Measurements from ENCODE around the gene KRT13. TPM values are rescaled to one million over a fixed set of nuclear protein-coding genes. Genes with fewer than 3 reads are reported as not detected.
"Not testable (repeated sequence)": the region's sequence is repeated elsewhere in the genome, so short reads cannot be mapped to it uniquely, and the experiment has no call there.

The KRT13 gene
- total RNA-seq, 3 donors from 2014 or later = 1.6 TPM; not detected in 2

- intact Hi-C loops (cut with DNase I; ENCODE audit: low total_unique reads) = loop anchor here (10.0 kb wide), 1 partner anchor 108 kb away; no protein-coding TSS in a partner anchor
- H3K27me3 ChIP-seq = no peaks in the 10 kb centered on the region
- peak overlapping the region; percentile 78 to 94 for H3K27ac ChIP-seq
- TF ChIP-seq POLR2AphosphoS5 (IDR thresholded peaks at IDR 0.05) (no peak), POLR2A (IDR thresholded peaks at IDR 0.05) (no peak), CTCF (IDR thresholded peaks at IDR 0.05) (no peak)
- no peak for DNase-seq (ENCODE audit: low spot score in 2 of 2)
- no peak overlapping the region for H3K4me3 ChIP-seq
- H3K9me3 ChIP-seq = no peaks in the 10 kb centered on the region
- no peaks in the 10 kb centered on the region for H3K36me3 ChIP-seq
- H3K4me1 ChIP-seq = peaks cover 12% of the 10 kb centered on the region in 2 donors
Observed at GRCh38 chr17:41546819-41547218, 41.4 kb upstream of the KRT13 start.

GRCh38 chr17:41545829-41546410, 40.5 kb upstream of the KRT13 start:
- intact Hi-C loops (cut with DNase I; ENCODE audit: low total_unique reads) = loop anchor here (10.0 kb wide), 1 partner anchor 109 kb away; no protein-coding TSS in a partner anchor
- Histone ChIP-seq H3K9me3 (no peaks in the 10 kb centered on the region), H3K4me1 (peaks cover 12% of the 10 kb centered on the region in 2 donors), H3K27me3 (no peaks in the 10 kb centered on the region), H3K36me3 (no peaks in the 10 kb centered on the region), H3K4me3 (no peak overlapping the region), H3K27ac (peak overlapping the region; percentile 27 to 94)
- no peak for TF ChIP-seq POLR2AphosphoS5 (IDR thresholded peaks at IDR 0.05)
- no peak for TF ChIP-seq POLR2A (IDR thresholded peaks at IDR 0.05)
- TF ChIP-seq CTCF (IDR thresholded peaks at IDR 0.05) = no peak
- no peak for DNase-seq (ENCODE audit: low spot score in 2 of 2)

- intact Hi-C loops (cut with DNase I; ENCODE audit: low total_unique reads) = loop anchor here (10.0 kb wide), 1 partner anchor 110 kb away; no protein-coding TSS in a partner anchor
- Histone ChIP-seq H3K9me3 (no peaks in the 10 kb centered on the region), H3K4me3 (no peak overlapping the region), H3K27ac (no peak overlapping the region), H3K27me3 (no peaks in the 10 kb centered on the region), H3K36me3 (no peaks in the 10 kb centered on the region), H3K4me1 (peaks cover 12% of the 10 kb centered on the region in 2 donors)
- DNase-seq (ENCODE audit: low spot score in 2 of 2) = no peak
- no peak for TF ChIP-seq POLR2AphosphoS5 (IDR thresholded peaks at IDR 0.05)
Observed at GRCh38 chr17:41544935-41545334, 39.5 kb upstream of the KRT13 start.

GRCh38 chr17:41544491-41544892, 39.1 kb upstream of the KRT13 start:
- no peak for TF ChIP-seq POLR2AphosphoS5 (IDR thresholded peaks at IDR 0.05)
- TF ChIP-seq POLR2A (IDR thresholded peaks at IDR 0.05) = no peak
- no peak for TF ChIP-seq CTCF (IDR thresholded peaks at IDR 0.05)
- Histone ChIP-seq H3K4me1 (peaks cover 12% of the 10 kb centered on the region in 2 donors), H3K9me3 (no peaks in the 10 kb centered on the region), H3K27ac (peak overlapping the region in 1 of 2 donors; percentile 25), H3K36me3 (no peaks in the 10 kb centered on the region), H3K27me3 (no peaks in the 10 kb centered on the region), H3K4me3 (no peak overlapping the region)
- no peak for DNase-seq (ENCODE audit: low spot score in 2 of 2)
- intact Hi-C loops (cut with DNase I; ENCODE audit: low total_unique reads) = loop anchor here (10.0 kb wide), 1 partner anchor 110 kb away; no protein-coding TSS in a partner anchor

DNA sequence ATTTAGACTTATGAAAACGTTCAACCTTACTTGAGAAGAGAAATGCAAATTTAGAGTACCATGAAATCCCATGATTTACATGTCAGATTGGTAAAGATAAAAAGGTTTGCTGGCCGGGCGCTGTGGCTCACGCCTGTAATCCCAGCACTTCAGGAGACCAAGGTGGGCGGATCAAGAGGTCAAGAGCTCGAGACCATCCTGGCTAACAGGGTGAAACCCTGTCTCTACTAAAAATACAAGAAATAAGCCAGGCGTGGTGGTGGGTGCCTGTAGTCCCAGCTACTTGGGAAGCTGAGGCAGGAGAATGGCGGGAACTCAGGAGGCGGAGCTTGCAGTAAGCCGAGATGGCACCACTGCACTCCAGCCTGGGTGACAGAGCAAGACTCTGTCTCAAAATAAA, 37.4 kb upstream of the KRT13 start:
- H3K27ac ChIP-seq; H3K4me3 ChIP-seq; H3K9me3 ChIP-seq; DNase-seq (ENCODE audit: low spot score in 2 of 2); H3K27me3 ChIP-seq; H3K36me3 ChIP-seq: not testable (repeated sequence)
- intact Hi-C loops (cut with DNase I; ENCODE audit: low total_unique reads) = loop anchor here (10.0 kb wide), 1 partner anchor 112 kb away; no protein-coding TSS in a partner anchor
- peaks cover 0 to 10% of the 10 kb centered on the region in 2 donors for H3K4me1 ChIP-seq

DNA sequence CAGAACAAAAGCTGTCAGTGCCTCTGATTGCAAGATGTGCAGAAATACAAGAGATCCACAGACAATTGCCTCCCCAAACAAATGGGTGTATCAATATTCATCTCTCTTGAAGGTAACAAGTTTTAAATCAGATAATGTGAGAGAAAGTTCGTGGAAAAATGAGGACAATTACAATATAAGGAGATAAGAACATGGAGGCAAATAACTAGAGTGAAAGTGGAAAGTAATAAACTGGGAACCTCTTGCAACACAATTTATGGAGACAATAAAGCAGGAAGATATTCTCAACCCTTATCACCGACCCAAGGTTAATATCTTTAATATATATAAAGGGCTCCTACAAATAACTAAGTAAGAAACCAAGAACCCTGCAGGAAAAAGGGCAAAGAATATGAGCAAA, 36.9 kb upstream of the KRT13 start:
- TF ChIP-seq CTCF (IDR thresholded peaks at IDR 0.05) (no peak), POLR2AphosphoS5 (IDR thresholded peaks at IDR 0.05) (no peak)
- peaks cover 0 to 14% of the 10 kb centered on the region in 2 donors for H3K4me1 ChIP-seq
- H3K27ac ChIP-seq = no peak overlapping the region
- no peak for DNase-seq (ENCODE audit: low spot score in 2 of 2)
- H3K36me3 ChIP-seq = no peaks in the 10 kb centered on the region
- intact Hi-C loops (cut with DNase I; ENCODE audit: low total_unique reads) = loop anchor here (10.0 kb wide), 1 partner anchor 112 kb away; no protein-coding TSS in a partner anchor
- no peaks in the 10 kb centered on the region for H3K27me3 ChIP-seq
- H3K4me3 ChIP-seq = no peak overlapping the region
- no peaks in the 10 kb centered on the region for H3K9me3 ChIP-seq

Measured in breast epithelium (tissue), 4 donors.